CD4-positive, CD25-positive, alpha-beta regulatory T cell (primary cell): Measurements from ENCODE around the gene PPARA. TPM values are rescaled to one million over a fixed set of nuclear protein-coding genes. Genes with fewer than 3 reads are reported as not detected.

ENCODE experiments used
- ATAC-seq, 2 donors: fragments of 150-1000 bp; cut with Tn5 transposase; one replicate each; pipeline ENCODE4 v1.10.0; 2021; ENCODE audit warnings: low read depth in 2 of 2, moderate number of reproducible peaks in 2 of 2, moderate library complexity in 1 of 2
- DNase-seq, 3 donors: peaks; one replicate each; pipeline versions ENCODE4 v3.0.0 to v3.0.0-alpha.2; 2012 to 2022; ENCODE audit warnings: mixed read lengths in 1 of 3
- H3K27ac ChIP-seq: one replicate; pipeline ENCODE4 v1.7.0; 2013; ENCODE audit warnings: mild to moderate bottlenecking, low read length; ENCODE audit not compliant: insufficient read depth, poor library complexity, severe bottlenecking
- H3K27me3 ChIP-seq: one replicate; pipeline ENCODE4 v1.7.0; 2013; ENCODE audit warnings: low read length; ENCODE audit not compliant: control insufficient read depth, insufficient read depth
- H3K36me3 ChIP-seq: one replicate; pipeline ENCODE4 v1.7.0; 2013; ENCODE audit warnings: mild to moderate bottlenecking, low read length, moderate library complexity; ENCODE audit not compliant: control insufficient read depth, insufficient read depth
- H3K4me1 ChIP-seq: 2 replicates; pipeline ENCODE4 v1.7.0; 2013; ENCODE audit warnings: mild to moderate bottlenecking, low read length; ENCODE audit not compliant: insufficient read depth, control insufficient read depth, poor library complexity, severe bottlenecking
- H3K4me3 ChIP-seq: one replicate; pipeline ENCODE4 v1.7.0; 2013; ENCODE audit warnings: low read depth, mild to moderate bottlenecking, low read length, moderate library complexity
- H3K9me3 ChIP-seq, 2 experiments: 1 replicate in 1 of 2; 2 replicates in 1 of 2; pipeline ENCODE4 v1.7.0; 2013; ENCODE audit warnings: low read length in 2 of 2, mild to moderate bottlenecking in 1 of 2, moderate library complexity in 1 of 2; ENCODE audit not compliant: control insufficient read depth in 2 of 2
- H3K27ac Mint-ChIP-seq, 3 donors: one replicate each; pipeline ENCODE4 v1.8.0; 2020 to 2022; ENCODE audit warnings: mild to moderate bottlenecking in 3 of 3, mixed read lengths in 3 of 3, moderate library complexity in 2 of 3
- H3K27me3 Mint-ChIP-seq: one replicate; pipeline ENCODE4 v1.8.0; 2022; ENCODE audit warnings: mild to moderate bottlenecking, mixed read lengths
- H3K36me3 Mint-ChIP-seq: one replicate; pipeline ENCODE4 v1.8.0; 2020; ENCODE audit warnings: mixed read lengths
- H3K4me1 Mint-ChIP-seq, 4 donors: one replicate each; pipeline ENCODE4 v1.8.0; 2020 to 2022; ENCODE audit warnings: mixed read lengths in 4 of 4, mild to moderate bottlenecking in 1 of 4
- H3K4me3 Mint-ChIP-seq, 4 donors: one replicate each; pipeline ENCODE4 v1.8.0; 2020 to 2022; ENCODE audit warnings: mild to moderate bottlenecking in 4 of 4, mixed read lengths in 4 of 4, moderate library complexity in 3 of 4
- H3K9me3 Mint-ChIP-seq, 7 donors: one replicate each; pipeline ENCODE4 v1.8.0; 2020 to 2022; ENCODE audit warnings: mixed read lengths in 7 of 7, mild to moderate bottlenecking in 3 of 7, moderate library complexity in 2 of 7
- polyA plus RNA-seq, 4 donors: library from polyadenylated mRNA; unstranded; fragments of 300-500 nt; fragmentation: Illumina TruSeq; gene quantifications; one replicate each; pipeline ENCODE4 v1.2.3, GENCODE V29; 2021
- total RNA-seq: library from RNA; stranded (reverse); gene quantifications from one replicate; pipeline ENCODE4 v1.2.3, GENCODE V29; 2022

PPARA gene
- total and polyA plus RNA-seq, 5 donors from 2014 or later, result 0.67 to 10.3 (median 4.0) TPM

GRCh38 chr22:46116491-46116958, 33.8 kb upstream of the PPARA start:
- H3K4me3 Mint-ChIP-seq, result peak overlapping the region in 1 of 4 donors; percentile 47

GRCh38 chr22:46117206-46118199, 32.8 kb upstream of the PPARA start:
- Mint-ChIP-seq H3K9me3 (no peaks in the 10 kb centered on the region), H3K4me1 (no peaks in the 10 kb centered on the region), H3K36me3 (no peaks in the 10 kb centered on the region), H3K27ac (no peak overlapping the region), H3K4me3 (no peak overlapping the region), H3K27me3 (no peaks in the 10 kb centered on the region)
- Histone ChIP-seq H3K36me3 (no peaks in the 10 kb centered on the region), H3K27ac (no peak overlapping the region), H3K9me3 (no peaks in the 10 kb centered on the region), H3K27me3 (no peaks in the 10 kb centered on the region), H3K4me3 (no peak overlapping the region), H3K4me1 (peaks cover 9% of the 10 kb centered on the region)
- no peak for ATAC-seq
- DNase-seq, result no peak

More at GRCh38 chr22:46116491-46116958, 33.8 kb upstream of the PPARA start:
- Mint-ChIP-seq H3K27me3 (no peaks in the 10 kb centered on the region), H3K9me3 (no peaks in the 10 kb centered on the region), H3K27ac (no peak overlapping the region), H3K36me3 (no peaks in the 10 kb centered on the region), H3K4me1 (no peaks in the 10 kb centered on the region)
- Histone ChIP-seq H3K36me3 (no peaks in the 10 kb centered on the region), H3K9me3 (no peaks in the 10 kb centered on the region), H3K27me3 (no peaks in the 10 kb centered on the region), H3K4me3 (no peak overlapping the region), H3K27ac (no peak overlapping the region), H3K4me1 (peaks cover 7% of the 10 kb centered on the region)
- ATAC-seq, result peak; percentile 83 to 93
- peak; percentile 76 to 80 (median 77) for DNase-seq

GRCh38 chr22:46119093-46119728, 31.1 kb upstream of the PPARA start:
- ATAC-seq, result no peak
- H3K27ac Mint-ChIP-seq, result no peak overlapping the region
- no peak for DNase-seq
- H3K36me3 Mint-ChIP-seq, result no peaks in the 10 kb centered on the region
- Histone ChIP-seq H3K36me3 (no peaks in the 10 kb centered on the region), H3K27me3 (no peaks in the 10 kb centered on the region), H3K4me1 (peaks cover 12% of the 10 kb centered on the region), H3K4me3 (no peak overlapping the region), H3K9me3 (no peaks in the 10 kb centered on the region), H3K27ac (no peak overlapping the region)
- H3K27me3 Mint-ChIP-seq, result no peaks in the 10 kb centered on the region
- no peak overlapping the region for H3K4me3 Mint-ChIP-seq
- H3K4me1 Mint-ChIP-seq, result no peaks in the 10 kb centered on the region
- H3K9me3 Mint-ChIP-seq, result no peaks in the 10 kb centered on the region

GRCh38 chr22:46119729-46120419, 30.5 kb upstream of the PPARA start:
- Mint-ChIP-seq H3K27me3 (no peaks in the 10 kb centered on the region), H3K27ac (no peak overlapping the region), H3K4me3 (no peak overlapping the region), H3K36me3 (no peaks in the 10 kb centered on the region), H3K4me1 (no peaks in the 10 kb centered on the region), H3K9me3 (no peaks in the 10 kb centered on the region)
- H3K36me3 ChIP-seq, result no peaks in the 10 kb centered on the region
- H3K4me1 ChIP-seq, result peaks cover 12% of the 10 kb centered on the region
- ATAC-seq, result no peak
- H3K27me3 ChIP-seq, result no peaks in the 10 kb centered on the region
- H3K4me3 ChIP-seq, result no peak overlapping the region
- no peak overlapping the region for H3K27ac ChIP-seq
- DNase-seq, result no peak
- H3K9me3 ChIP-seq, result no peaks in the 10 kb centered on the region

- Histone ChIP-seq H3K4me1 (peaks cover 12% of the 10 kb centered on the region), H3K4me3 (no peak overlapping the region), H3K9me3 (no peaks in the 10 kb centered on the region), H3K27ac (no peak overlapping the region), H3K36me3 (no peaks in the 10 kb centered on the region), H3K27me3 (no peaks in the 10 kb centered on the region)
- no peaks in the 10 kb centered on the region for H3K4me1 Mint-ChIP-seq
- H3K9me3 Mint-ChIP-seq, result no peaks in the 10 kb centered on the region
- H3K27me3 Mint-ChIP-seq, result no peaks in the 10 kb centered on the region
- H3K36me3 Mint-ChIP-seq, result no peaks in the 10 kb centered on the region
- H3K27ac Mint-ChIP-seq, result no peak overlapping the region
- no peak for DNase-seq
- no peak for ATAC-seq
- H3K4me3 Mint-ChIP-seq, result no peak overlapping the region
Measured at GRCh38 chr22:46120420-46120737, 29.9 kb upstream of the PPARA start.

GRCh38 chr22:46121079-46121478, 29.2 kb upstream of the PPARA start:
- H3K4me3 Mint-ChIP-seq, result no peak overlapping the region
- H3K4me1 Mint-ChIP-seq, result no peaks in the 10 kb centered on the region
- no peaks in the 10 kb centered on the region for H3K36me3 Mint-ChIP-seq
- ATAC-seq (no peak), DNase-seq (no peak)
- Histone ChIP-seq H3K27ac (no peak overlapping the region), H3K27me3 (no peaks in the 10 kb centered on the region), H3K36me3 (no peaks in the 10 kb centered on the region), H3K4me1 (peaks cover 12% of the 10 kb centered on the region), H3K9me3 (no peaks in the 10 kb centered on the region), H3K4me3 (no peak overlapping the region)
- no peaks in the 10 kb centered on the region for H3K9me3 Mint-ChIP-seq
- H3K27ac Mint-ChIP-seq, result peak overlapping the region in 1 of 3 donors; percentile 79
- H3K27me3 Mint-ChIP-seq, result no peaks in the 10 kb centered on the region

GRCh38 chr22:46121523-46122287, 28.6 kb upstream of the PPARA start:
- Mint-ChIP-seq H3K4me1 (no peaks in the 10 kb centered on the region), H3K36me3 (no peaks in the 10 kb centered on the region), H3K27me3 (no peaks in the 10 kb centered on the region), H3K27ac (no peak overlapping the region), H3K4me3 (no peak overlapping the region), H3K9me3 (no peaks in the 10 kb centered on the region)
- H3K27ac ChIP-seq, result no peak overlapping the region
- no peaks in the 10 kb centered on the region for H3K27me3 ChIP-seq
- DNase-seq (no peak), ATAC-seq (no peak)
- H3K4me1 ChIP-seq, result peaks cover 6% of the 10 kb centered on the region
- H3K9me3 ChIP-seq, result no peaks in the 10 kb centered on the region
- H3K4me3 ChIP-seq, result no peak overlapping the region
- no peaks in the 10 kb centered on the region for H3K36me3 ChIP-seq
